Anterior cingulate cortex (tissue), 58 donors: ENCODE results near the gene ARMH3.

Experiments
- DNase-seq, 58 donors: peaks; one replicate each; lab custom pipeline; 2025; lab: John Stamatoyannopoulos, UW

ARMH3 gene

DNA sequence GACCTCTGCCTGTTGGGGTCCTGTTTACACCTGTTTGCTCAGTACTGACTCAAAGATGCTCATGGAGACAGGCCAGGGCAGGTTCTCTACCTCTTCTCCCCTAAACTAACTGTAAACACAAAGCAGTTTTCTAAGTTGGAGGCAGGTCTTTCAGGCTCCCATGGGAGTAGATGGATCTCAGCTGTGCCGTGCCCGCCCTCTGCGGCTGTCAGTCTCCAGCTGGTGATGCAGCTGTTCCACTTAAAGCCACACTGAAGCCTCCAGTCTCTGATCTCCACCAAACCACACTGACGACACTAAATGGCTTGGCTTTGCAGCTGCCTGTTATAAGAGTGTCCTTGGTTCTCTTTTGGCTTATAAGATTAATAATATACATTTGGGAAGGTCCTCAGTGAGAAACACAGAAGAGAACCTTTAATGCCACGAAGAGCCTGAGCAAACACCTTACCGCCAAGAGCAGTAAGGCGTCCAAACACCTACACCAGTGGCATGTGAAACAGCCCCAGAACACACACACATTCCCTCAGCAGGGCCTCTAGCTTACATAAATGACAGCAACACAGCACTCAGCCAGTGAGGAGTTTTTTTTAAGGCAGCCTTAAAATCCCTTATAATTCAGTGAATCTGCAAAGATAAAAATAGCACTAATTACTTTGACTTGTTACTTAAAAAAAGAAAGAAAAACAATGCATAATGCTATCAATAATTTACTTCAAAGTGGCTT lies 152.0 kb downstream of the ARMH3 start:
- DNase-seq: peak in 31 of 58 donors; percentile 1 to 55 (median 20)

DNA sequence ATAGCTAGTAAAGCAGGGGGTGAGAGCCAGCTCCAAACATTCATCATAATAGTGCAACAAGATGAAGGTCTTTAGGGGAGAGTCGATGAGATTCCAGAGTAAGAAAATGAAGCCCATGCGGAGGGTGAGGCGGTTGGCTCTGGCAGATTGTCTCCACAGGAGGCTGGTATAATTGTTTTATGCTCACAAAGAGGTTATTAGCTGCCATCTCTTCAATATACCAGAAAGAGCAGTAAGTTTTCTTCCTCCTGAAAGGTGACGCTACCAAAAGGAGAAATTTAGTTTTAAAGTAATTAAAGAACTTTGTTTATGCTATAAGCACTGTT lies 153.2 kb downstream of the ARMH3 start:
- no peak for DNase-seq

DNA sequence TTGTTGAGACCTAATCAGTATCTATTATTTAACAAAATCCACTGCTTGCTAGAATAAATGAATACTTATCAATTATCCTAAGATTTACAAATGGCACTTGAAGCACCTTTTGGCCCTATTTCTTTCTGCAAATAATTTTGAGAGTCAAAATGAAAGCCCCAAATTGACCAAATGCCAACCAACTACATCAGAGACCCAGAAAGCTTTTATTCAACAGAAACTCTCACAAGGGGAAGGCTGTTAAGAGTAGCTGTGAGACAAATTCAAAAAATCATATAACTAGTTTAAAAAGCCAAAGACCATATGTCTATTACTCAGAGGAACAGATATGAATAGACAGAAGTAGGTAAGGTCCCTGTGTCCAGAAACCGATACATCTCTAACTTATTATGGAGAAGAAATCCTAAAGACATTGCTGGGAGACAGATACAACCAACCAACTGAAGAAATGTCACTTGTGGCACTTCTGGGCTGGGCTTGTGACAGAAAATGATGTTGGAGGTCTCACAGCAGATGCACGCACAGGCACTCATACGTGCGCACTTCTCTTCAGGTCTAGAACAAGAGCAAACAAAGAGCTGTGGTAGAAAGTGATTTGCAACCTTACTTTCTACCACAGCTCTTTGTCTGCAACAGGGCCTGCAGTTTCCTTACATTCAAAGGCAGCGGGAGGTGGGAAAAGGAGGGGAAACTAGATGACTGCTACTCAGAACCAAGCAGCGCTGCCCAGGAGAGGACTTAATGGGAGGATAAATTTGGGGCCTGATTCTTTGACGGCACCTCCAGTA lies 153.7 kb downstream of the ARMH3 start:
- DNase-seq: no peak

DNA sequence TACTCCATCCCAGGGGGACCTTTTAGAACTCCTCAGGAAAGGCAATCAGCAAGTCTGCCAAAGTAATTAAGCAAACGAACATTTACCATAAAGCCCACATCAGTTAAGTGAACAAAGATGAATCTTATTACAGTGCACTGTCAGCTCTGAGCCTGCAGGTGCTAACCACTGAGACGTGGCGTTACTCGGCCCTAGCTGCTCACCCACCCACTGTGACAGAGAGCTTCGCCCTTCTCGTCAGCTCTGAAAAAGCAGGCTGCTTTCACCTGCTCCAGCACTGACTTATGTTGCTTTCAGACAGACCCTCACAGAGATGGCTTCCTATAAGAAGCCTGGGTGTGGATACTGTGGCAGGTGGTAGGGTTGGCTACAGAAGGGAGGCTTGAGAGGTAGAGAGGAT lies 154.6 kb downstream of the ARMH3 start:
- no peak for DNase-seq

DNA sequence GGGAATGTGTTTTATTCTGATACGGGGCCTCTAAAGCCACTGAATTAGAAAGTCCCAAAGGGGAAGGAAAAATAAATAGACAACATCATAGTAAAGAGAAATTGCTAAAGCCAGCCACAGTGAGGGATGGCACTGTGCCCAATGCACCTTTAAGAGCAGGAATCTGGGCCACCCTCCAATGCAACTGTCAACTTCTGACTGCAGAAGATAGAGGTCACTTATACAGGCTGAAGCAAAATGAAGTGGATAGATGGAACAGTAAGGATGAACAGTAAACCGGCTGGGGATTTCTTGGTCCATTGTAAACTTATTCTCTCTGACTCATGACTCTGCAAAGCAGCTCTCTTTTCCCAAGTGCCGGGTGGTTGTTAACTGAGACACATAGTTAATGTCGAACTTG lies 158.3 kb downstream of the ARMH3 start:
- DNase-seq: no peak

DNA sequence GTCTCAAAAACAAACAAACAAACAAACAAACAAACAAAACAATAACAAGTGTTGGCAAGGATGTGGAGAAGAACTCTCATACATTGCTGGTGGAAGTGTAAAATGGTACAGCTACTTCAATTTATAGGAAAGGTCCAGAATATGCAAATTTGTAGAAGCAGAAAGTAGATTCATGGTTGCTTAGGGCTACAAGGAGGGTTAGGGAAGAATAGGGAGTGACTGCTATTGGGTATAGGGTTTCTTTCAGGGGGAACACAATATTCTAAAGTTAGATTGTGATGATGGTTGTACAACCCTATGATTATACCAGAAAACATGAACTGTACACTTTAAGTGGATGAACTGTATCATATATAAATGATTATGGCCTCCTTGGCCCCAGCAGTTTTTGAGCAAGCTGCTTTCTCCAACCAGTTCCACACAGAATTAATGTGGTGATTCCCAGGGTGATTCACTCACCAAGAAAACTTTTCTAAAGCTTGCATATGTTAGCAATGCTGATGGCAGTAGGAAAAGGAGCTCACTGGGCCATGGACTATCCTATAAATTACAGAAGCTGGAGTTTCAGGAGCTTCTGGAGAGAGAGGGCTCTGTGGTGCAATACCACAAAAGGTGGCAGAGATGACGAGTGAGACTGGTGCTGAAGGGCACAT lies 159.6 kb downstream of the ARMH3 start:
- no peak for DNase-seq

DNA sequence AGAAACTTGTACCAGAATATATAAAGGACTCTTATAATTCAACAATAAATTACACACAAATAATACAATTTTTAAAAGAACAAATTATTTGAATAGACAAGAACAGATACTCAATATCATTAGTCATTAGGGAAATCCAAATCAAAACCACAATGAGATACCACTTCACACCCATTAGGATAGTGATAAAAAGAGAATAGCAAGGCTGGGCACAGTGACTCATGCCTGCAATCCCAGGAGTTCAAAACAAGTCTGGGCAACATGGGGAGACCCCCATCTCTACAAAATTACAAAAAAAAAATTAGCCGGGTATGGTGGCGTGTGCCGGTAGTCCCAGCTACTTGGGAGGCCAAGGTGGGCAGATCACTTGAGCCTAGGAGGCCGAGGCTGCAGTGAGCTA lies 160.2 kb downstream of the ARMH3 start:
- DNase-seq: no peak

DNA sequence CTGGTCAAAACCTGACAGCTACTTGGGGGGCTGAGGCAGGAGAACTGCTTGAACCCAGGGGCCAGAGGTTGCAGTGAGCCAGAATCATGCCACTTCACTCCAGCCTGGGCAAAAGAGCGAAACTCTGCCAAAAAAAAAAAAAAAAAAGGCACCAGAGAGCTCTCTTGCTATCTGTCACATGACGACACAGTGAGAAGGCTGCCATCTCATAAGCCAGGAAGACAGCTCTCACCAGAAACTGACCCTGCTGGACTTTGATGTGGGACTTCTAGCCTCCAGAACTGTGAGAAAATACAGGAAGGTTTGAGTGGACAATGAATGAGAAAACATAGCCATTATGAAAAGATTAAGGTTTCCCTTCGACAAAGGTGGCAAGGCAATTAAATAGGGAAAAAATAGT lies 161.2 kb downstream of the ARMH3 start:
- DNase-seq: no peak

DNA sequence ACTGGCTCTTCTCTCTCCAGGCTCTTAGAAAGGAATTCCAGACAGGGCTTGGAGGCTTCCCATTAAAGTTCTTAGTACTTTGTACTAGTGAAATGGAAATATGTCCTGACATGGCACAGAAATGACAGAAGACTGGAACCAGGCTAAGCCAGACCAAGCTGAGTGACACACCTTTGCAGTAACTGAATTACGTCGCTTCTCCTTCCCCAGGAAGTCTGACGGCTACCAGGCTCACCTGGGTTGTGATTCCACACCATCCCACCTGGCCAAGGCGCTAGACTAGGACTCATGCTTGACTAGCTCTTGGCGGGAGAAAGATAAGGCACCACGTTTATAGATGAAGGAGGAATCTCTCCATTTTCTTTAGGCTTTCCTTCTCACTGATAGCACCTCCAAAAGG lies 161.7 kb downstream of the ARMH3 start:
- no peak for DNase-seq

DNA sequence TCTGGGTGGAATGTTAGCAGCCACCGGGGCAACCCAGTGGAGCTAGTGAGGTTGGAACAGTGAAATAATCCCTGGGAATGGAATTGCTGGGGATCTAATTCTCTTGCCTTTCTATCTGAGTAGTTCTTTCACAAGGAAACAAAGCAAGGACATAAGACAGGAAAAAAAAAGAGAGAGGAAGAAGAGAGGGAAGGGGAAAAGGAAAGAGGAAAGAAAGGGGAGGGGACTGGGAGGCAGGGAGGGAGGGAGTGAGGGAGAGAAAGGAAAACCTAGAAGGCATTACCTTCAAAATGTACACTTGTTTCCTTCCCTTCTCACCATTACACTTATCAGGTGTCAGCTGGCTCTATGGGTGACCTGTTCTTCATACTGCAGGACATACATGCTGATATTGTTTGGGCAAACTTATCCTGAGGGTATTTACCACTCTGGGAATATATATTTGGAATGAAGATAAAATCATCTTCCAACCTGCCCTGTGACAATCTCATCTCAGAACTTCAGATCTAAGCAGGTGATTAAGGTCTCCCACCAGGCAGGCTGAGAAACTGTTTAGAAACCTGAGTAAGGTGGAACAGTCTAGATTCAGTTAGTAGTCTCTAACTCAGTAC lies 162.4 kb downstream of the ARMH3 start:
- DNase-seq: no peak

DNA sequence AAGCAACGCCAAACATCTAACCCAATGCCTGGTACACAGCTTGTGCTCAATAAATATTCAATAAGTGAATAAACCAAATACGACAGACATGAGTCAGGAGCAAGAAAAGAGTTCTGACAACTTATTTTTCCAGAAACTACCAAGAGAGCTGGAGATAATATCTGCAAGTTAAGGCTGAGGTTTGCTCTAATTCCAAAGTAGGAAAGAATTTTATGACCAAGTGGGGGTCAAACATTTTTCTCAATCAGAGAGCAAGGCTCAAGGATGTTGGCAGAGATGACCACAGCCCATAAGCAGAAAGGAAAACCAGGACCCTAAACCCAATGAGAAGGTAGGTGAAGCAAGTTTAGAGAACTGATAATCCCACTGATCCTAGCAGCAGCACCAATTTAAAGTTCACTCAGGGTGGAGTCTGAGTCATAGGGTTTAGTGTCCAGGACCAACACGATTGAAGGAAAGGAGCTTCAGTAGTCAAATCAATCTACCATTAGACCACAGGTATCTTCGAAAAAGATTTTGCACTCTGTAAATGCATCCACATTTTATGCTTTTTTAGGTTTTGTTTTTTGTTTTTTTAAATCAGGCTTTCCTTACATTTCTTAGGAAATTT lies 163.1 kb downstream of the ARMH3 start:
- DNase-seq: no peak

DNA sequence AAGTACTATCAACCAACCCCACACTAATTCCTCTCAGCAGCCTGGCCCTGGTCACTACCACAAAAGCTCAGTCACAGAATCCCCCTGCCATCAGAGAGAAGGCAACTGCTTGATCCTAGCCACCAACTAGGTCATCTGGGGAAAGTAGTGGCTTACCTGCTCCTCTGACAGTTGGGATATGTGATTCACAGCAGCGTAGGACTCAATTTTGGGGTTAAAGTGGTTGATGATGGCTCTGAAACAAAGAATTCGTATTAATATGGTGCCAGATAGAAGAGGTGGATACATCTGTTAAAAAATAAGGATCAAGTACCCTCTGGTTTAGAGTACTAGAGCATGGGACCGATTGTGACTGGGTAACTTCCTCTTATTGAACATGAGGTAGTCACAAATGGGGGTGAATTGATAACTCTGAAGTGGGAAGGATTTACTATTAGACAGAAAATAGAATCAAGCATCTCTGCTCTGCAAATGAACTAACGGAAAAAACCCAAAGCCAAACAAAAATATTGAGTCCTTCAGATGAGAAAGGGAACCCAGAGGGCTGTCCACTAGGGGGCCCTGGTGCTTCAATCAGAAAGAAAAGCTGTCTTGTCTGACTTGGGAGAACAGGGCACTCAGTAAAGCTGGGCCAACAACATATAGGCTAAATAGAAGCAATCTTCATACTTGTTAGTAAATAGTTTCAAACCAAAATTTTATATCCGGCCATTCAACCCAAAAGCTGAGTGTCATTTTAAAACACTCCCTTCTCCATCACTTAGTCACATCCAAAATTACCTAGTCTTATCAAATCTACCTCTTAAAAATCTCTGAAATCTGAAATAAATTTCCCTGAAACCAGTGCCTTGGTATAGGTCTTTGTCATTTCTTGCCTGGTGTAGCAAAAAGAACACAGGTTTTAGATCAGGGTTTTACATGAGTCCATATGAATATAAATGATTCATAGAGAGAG lies 166.4 kb downstream of the ARMH3 start:
- DNase-seq: peak in 53 of 58 donors; percentile 5 to 89 (median 52)

DNA sequence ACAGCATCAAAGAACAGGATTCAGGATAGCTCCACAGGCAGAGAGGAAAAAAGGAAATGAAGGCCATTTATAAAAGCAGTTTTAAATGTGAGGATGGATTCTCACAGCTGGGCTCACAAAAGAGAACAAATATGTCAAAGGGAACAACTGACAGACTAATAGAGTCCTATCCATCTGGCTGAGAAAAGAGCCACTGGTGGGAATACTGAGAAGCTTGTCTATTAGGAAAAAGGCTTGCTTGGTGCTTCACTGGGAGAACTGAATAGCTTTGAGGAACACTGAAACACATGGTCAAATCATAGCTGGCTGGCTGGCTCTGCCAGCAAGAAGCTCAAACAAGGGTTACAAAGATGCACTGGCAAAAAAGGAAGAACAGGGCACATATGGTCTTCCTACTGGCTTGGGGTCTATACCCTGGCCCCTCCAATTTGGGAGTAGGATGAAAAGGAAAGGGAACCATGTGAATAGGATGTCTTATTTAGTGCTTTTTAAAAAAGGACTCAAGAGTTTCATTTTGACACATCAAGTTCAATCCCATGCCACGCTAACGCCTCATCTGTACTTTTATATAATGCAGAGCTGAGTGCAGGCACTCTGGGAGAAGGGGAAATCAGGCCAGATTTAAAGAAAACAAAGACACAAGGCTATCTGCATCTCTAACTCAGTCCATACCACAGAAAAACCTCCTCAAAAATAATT lies 167.6 kb downstream of the ARMH3 start:
- DNase-seq: peak in 17 of 58 donors; percentile 2 to 58 (median 16)

DNA sequence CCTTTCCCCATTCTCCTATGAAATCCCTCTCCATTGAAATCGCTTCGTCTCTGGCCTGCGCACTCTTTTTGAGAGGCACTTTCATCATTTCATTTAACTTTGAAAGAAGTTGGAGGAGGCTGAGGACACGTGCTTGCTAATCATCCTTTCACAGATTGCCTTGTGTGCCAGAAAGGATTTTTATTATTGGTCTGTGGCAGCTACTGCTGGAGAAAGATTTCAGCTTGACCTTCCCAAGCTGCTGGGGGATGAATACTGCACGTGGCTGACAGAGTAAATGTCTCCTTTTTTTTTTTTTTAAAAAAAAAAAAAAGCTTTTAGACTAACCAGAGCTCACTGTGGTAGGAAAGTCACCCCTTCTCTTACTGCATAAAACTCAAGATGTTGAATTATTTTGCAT lies 168.2 kb downstream of the ARMH3 start:
- DNase-seq: peak in 3 of 58 donors; percentile 1 to 3 (median 2)

DNA sequence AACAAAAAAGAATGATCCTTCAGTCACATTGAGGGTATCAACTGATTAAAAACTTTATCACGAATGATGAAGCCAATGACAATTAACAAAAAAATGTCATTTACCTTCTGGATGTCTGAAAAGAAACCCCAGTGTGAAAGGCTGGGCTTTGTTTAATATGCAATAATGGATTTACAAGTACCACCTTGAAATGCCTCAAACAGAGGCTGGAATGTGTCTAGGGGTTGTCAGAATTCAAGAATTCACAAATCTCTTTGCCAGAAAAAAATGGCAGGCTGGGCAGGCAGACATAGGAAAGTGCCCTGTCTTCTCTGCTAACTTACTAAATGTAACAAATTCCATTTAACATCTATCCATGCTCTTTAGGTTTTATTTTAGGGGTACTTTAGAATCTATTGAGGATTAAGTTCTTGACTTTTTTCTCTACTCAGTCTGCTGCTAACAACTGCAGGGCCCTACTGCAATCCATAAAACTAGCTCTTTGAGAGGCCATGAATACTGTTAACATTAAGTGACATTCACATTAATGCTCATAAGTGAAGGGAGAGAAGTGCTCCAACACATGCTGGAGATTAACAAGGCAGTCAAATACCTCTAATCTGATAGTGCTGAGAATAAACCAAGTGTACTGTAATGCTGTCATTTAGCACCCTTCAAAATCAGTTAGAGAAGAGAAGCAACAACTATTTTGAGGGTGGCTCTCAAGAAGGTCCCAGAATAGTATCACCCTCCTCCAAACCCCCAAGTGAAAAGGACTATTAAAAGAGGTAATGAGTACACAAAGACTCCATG lies 169.3 kb downstream of the ARMH3 start:
- DNase-seq: no peak

DNA sequence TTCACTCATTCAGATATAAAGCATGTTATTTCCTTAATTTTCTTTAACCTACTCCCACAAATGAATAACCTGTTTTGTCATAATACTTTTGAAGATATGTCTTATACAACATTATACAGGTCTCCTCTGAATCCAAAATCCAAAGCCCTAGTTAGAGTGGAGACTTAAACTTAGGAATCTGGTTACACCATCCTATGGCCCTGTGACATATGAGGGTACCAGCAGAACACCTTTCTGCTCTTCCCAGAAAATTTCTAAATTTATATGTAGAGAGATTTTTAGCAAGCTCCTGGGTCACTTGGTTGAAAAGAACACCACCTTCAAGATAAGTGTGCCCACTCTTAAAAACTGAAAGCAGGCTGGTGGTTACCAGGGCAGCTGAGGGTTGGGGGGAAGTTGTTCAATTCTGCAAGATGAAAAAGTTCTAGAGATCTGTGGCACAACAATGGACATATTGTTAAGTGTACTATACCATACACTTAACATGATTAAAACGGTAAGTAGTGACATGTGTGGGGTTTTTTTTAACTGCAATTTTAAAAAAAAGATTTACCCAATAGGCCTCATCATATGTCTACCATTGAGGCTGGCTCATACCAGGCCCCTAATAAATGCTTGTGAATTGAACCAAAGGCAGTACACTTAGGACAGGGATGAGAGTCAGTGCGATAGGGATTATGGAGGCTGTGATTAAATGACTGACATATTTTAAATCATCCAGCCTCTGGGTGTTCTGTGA lies 174.8 kb downstream of the ARMH3 start:
- no peak for DNase-seq

DNA sequence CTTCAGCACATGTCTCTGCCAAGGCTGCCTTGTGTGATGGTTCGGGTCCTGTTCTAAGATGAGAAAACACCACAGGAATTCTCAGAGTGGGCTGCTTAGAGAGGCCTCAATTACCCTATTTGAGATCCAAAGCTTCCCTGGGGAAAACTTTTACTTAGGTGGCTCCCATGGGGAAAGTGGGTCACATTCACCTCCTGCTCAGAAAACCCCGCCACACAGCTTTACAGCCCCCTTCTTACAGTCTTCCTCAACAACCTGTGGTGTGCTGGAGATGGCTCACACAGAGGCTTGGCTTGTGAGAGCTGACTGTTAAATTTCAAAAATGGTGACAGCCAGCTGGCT lies 175.8 kb downstream of the ARMH3 start:
- no peak for DNase-seq
